Kidney capillary endothelial cell (primary cell): ENCODE results near the gene CTAGE8.
"Not testable (repeated sequence)": the region's sequence is repeated elsewhere in the genome, so short reads cannot be mapped to it uniquely, and the experiment has no call there.

Experiments
- DNase-seq: peaks from one replicate; pipeline ENCODE4 v3.0.0-alpha.2; 2018; ENCODE audit warnings: low spot score

The CTAGE8 gene, protein sequence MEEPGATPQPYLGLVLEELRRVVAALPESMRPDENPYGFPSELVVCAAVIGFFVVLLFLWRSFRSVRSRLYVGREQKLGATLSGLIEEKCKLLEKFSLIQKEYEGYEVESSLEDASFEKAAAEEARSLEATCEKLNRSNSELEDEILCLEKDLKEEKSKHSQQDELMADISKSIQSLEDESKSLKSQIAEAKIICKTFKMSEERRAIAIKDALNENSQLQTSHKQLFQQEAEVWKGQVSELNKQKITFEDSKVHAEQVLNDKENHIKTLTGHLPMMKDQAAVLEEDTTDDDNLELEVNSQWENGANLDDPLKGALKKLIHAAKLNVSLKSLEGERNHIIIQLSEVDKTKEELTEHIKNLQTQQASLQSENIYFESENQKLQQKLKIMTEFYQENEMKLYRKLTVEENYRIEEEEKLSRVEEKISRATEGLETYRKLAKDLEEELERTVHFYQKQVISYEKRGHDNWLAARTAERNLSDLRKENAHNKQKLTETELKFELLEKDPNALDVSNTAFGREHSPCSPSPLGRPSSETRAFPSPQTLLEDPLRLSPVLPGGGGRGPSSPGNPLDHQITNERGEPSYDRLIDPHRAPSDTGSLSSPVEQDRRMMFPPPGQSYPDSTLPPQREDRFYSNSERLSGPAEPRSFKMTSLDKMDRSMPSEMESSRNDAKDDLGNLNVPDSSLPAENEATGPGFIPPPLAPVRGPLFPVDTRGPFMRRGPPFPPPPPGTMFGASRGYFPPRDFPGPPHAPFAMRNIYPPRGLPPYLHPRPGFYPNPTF

GRCh38 chr7:144269188-144269587 lies at the start of gene CTAGE8:
Gene CTAGE8 (minus strand): TSS chr7:144269288. CDS start chr7:144269250, 38 bp downstream.
- DNase-seq = not testable (repeated sequence)

DNA sequence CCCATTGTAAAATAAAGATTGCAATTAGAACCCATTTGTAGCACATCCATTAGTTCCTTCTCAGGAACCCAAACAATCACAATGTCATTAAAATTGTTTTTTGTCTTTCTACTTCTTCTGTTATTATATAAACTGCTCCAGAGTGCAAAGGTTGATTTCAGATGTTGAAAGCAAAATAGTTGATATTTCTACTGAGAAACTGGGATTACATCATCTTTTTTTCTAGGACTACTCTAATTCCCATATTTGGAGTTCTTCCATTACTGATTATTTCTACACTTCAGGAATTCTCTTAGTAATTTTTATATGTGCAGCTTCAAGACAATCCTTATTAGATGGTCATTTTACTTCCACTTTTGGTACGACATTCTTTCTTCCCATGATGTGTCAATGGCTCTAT lies 48.4 kb upstream of the CTAGE8 start:
- not testable (repeated sequence) for DNase-seq

DNA sequence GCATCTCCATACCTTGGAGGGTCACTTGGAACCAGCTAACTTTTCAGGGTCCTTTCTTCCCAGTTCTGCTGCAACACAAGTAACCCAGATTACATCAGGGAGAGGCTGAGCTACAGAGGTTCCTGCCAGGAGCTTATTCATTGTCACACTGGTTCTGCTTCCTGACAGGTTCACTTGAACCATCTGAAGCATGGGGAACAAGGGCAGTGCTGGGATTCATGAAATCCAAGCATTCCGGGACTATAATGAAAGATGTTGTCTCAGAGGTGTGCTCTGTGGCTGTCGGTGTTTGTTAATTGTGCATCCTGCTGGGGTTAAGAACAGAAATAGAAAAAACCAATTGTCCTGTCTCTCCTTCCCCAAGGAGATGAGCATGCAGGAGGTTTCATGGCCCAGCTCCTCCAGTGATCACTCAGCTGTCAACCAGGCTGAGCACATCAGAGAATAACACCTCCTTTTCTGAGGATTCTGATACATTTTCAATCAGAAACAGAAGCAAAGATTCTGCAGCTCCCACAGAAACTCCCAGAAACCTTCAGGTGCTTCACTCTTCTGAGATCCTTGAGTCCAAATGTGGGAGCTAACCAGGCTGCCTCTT lies 42.9 kb upstream of the CTAGE8 start, which contains the start of gene OR2A1:
OR2A1 (plus strand) TSS at position 548 of the 598 bp plus-strand sequence. CDS start 5,706 bp downstream, outside the sequence.
- DNase-seq = not testable (repeated sequence)

GRCh38 chr7:144311218-144311617 lies 42.1 kb upstream of the CTAGE8 start:
- DNase-seq = not testable (repeated sequence)

GRCh38 chr7:144309702-144310101 lies 40.6 kb upstream of the CTAGE8 start:
- not testable (repeated sequence) for DNase-seq

DNA sequence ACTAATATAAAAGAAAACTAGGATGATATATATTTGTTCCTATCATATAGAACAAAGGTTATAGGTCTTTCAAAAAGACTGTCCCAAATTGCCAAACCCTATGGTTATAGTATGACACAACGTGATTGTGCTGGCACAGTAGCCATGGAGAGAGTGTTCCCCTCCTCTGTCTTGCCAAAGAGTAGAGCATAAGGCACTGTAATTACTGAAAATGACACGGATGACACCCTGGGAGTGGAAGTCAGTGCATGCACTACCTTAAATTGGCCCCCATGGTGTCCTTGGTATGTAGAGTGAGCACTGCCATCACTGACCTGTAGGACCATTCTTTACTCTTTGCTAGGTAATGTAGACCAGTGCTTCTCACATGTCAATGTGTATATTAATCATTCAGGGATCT lies 36.1 kb upstream of the CTAGE8 start:
- DNase-seq = not testable (repeated sequence)

- not testable (repeated sequence) for DNase-seq
Measured at GRCh38 chr7:144303607-144304006, 34.5 kb upstream of the CTAGE8 start.

DNA sequence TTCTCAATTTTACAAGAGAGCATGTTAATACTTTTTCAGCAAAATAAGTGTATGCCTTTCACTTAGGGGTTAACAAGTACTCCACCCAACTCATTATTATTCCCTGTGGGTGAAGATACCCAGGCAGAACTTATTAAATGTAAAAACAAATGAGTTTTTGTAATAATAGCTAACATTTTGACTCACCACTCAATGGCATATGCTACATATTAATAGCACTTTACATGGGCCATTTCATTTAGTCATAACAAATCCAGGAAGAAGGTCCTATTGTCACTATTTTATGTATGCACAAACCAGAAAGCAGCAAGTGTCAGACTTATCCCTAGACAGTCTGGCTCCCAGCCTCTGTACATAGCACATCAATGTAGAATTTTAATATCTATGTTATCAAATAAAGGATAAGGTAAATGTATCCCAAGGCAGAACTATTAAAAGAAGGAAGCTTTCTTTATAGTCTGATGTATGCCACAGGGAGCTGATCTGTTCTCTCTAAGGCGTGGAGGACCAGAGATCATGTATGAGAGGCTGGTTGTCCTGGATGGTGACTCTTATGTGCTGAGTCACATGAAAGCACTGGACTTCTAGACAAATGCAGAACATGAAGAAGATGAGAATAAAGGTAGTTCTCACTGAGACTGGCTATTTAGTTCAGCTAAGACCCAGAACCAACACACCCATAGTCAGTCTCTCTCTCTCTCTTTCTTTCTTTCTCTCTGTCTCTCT lies 33.7 kb upstream of the CTAGE8 start:
- DNase-seq = not testable (repeated sequence)

DNA sequence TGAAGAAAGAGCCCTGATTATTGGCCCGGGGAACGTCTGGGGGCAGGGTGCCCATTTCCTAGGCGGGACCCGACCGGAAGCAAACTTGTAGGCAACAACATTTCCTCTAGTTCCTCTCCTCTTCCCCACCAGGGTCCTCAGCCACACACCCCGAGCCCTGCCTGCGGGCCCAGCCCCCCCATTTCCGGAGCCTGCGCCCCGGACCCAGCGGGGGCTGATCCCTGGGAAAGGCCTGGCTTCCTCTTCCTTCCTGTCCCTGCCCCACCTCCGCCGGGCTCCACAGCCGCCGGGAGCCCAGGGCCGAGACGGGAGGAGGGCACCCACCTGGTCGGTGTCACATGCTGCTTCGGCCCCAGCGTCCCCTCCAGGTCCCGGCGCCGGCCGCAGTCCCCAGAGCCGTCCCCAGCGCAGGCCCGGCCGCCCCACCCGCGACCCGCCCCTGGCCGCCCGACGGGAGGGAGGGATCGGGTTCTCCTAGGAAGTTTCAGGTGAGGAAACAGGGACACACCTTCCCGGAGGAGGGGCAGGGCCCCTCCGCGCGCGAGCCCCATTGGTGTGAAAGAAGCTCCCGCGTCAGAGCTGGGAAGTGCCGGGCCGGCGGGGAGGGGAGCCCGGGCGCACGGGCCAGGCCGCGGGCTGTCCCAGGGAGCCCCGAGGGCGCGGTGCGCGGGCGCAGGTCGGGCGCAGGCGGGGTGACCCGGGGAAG lies 24.9 kb upstream of the CTAGE8 start:
- DNase-seq = not testable (repeated sequence)

DNA sequence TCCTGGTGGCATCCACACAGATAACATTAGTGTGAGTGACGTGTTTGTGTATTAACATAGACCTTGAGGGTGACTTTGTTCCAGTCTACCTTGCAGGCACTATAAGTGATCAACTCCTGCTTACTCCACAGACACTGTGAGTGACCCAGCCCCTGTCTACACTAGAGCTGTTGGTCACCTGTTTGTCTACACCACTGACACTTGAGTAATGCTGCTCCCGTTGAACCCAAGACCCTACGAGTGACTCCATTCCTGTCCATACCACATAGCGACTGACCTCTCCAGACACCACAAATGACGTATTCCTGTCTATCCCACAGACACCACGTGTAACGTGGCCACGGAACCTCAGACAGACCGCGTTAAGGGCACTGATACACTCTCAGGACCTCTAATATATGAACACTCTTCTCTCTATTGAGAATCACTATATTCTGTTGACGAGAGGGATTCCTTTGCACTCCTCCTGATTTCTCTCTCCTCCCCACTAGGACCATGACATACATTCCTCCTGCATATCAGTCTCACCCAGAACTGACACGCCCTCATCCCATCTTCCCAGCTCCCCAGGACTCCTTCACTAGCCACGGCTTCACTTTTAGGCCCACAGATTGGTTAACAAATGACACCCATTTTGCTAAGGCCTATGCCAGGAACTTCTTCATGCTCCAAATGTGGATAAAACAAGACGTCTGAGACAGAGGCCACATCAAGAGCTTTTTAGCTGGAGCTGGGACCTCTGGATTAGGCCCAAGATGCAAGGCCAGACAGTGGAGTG lies 23.5 kb upstream of the CTAGE8 start:
- not testable (repeated sequence) for DNase-seq

DNA sequence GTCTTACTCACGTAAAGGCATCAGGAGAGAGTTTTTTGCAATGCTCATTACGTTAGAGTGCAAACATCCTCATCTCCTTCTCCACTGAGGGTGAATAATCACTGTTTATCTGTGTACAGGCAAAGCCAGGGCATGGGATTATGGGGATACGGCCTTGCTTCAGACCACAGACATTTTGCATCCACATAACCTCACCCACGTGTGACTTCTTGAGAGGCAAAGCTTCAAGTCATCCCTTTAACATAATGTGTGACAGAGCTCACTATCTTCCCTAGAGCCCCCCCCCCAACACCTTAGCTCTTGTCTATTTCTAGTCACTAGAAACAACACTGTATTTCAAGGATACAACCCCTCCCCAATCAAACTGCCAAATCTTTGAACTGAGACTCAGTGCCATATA lies 22.5 kb upstream of the CTAGE8 start:
- not testable (repeated sequence) for DNase-seq

DNA sequence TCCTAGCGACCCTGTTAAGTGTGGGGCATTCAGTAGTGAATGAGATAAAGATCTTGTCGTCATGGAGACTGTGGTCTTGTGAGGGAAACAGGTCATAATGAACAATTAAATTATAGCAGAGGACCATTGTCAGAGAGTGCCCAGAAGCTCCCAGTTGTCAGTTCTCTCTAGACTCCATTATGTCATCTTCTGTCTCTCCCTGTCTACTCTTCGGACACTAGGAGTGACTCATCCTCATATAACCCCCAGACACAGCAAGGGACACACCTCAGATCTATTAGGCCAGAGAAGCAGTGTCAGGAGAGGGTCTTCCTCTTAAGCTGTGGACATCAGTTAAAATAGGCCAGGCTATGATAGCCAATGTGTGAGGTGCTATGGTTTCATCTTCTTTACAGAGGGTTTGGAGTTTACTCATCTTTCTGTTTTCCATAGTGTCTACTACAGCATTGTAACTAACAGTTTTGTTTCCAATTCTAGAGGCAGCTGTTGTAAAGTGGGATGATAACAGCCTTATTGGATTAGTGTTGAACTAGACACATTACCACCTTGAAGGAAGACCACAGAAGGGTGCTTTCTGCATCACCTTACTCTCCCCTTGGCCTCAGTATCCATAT lies 18.2 kb upstream of the CTAGE8 start:
- not testable (repeated sequence) for DNase-seq

- not testable (repeated sequence) for DNase-seq
Measured at GRCh38 chr7:144283716-144284115, 14.6 kb upstream of the CTAGE8 start.

GRCh38 chr7:144282490-144282889 lies 13.4 kb upstream of the CTAGE8 start:
- DNase-seq = not testable (repeated sequence)

- not testable (repeated sequence) for DNase-seq
Measured at GRCh38 chr7:144281981-144282380, 12.9 kb upstream of the CTAGE8 start.

- DNase-seq = not testable (repeated sequence)
Measured at GRCh38 chr7:144280010-144280409, 10.9 kb upstream of the CTAGE8 start.

DNA sequence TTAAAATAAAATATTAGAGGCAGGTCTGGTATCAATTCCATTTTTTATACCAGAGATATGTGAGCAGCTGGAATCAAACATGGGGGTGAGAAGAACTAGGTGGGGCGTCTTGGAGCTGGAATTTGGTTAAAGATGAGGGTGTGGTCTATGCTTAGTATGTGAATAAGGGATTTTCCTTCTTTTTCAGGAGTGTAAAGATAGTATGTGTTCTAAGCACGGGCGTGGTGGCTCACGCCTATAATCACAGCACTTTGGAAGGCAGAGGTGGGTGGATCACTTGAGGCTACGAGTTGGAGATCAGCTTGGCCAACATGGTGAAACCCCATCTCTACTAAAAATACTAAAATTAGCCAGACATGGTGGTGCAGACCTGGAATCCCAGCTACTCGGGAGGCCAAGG lies 6.2 kb upstream of the CTAGE8 start:
- DNase-seq = not testable (repeated sequence)

DNA sequence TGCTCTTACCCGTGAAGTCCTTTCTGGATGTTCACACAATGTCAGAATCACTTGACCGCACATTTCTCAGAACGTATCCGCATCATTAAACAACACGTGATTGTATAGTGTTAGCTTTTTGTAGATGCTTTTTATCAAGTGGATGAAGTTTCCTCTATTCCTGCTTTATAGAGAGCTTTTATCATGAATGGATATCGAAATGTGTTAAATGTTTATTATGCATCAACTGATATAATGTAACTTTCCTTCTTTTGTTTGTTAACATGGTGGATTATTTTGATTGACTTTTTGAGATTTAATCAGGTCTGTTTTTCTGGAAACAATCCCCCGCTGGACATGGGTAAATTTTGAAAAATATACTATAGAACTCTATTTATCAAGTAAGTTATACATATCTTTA lies 4.4 kb downstream of the CTAGE8 start, which contains the start of gene OR2A7:
OR2A7 (minus strand) TSS at position 101 of the 400 bp plus-strand sequence. CDS start 5,164 bp downstream, outside the sequence.
- DNase-seq = not testable (repeated sequence)

GRCh38 chr7:144262128-144262527 lies 7.0 kb downstream of the CTAGE8 start:
- not testable (repeated sequence) for DNase-seq

- DNase-seq = not testable (repeated sequence)
Measured at GRCh38 chr7:144259067-144259466, 10.0 kb downstream of the CTAGE8 start.
